ENCODE results near the gene PCSK4. TPM values are rescaled to one million over a fixed set of nuclear protein-coding genes. Genes with fewer than 3 reads are reported as not detected.

Gene PCSK4
- total and polyA plus RNA-seq, 2 of the 13 experiments (the other 11 are each of a cell fraction or from before 2014, with no cell fraction given) = 2.0 to 2.7 TPM

DNA sequence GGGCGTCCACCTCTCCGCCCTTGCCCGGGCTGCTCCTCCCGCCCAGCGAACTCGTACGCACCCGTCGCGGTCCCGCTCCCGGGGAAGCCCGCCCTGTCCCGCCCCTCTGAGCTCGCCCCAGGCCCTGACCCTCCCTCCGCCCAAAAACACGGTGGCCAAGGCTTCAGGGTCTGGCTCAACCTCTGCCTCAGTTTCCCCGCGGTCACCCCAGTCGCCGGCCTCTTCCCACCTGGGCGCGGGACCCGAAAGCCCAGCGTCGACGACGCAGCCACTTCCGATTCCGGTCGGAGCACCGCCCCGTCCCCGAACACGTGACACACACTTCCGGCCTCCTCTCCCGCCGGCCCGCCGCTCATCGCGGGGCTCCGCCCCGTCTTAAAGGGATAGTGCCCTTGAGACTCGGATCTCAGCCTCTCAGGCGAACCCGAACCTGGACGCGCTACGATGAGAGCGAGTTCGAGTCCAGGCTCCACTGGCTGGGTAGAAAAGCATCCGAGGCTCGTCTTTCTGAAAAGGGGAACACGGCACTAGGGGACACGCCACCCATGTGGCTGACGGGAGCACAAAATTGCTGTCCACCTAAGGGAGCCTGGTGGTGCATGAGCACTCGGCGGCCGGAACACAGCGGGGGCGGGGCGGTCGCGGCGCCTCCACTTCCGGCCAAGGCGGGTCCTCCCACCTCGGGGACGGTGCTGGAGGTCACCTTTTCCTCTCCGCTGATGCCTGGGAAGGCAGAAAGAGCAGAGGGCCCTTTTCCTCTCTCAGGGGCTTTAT, 11.0 kb downstream of the PCSK4 start, which contains the start of gene C19orf25 (continued):
- TF ChIP-seq FOXC1 (CRISPR knock-in tag; IDR thresholded peaks at IDR 0.05; ENCODE audit: borderline replicate concordance) (no peak; the same call in 1 of the 2 replicates), NONO (IDR thresholded peaks at IDR 0.05) (no peak), NONO (CRISPR knock-in tag; conservative IDR thresholded peaks at IDR 0.05) (peak; percentile 42), NCOA1 (CRISPR knock-in tag; IDR thresholded peaks at IDR 0.05) (no peak), REXO4 (CRISPR knock-in tag; IDR thresholded peaks at IDR 0.05; ENCODE audit: borderline replicate concordance) (no peak), MATR3 (CRISPR knock-in tag; IDR thresholded peaks at IDR 0.05) (no peak), SMC3 (IDR thresholded peaks at IDR 0.05; ENCODE audit: low read length) (no peak), RELA (CRISPR knock-in tag; IDR thresholded peaks at IDR 0.05) (no peak), ZNF879 (CRISPR knock-in tag; IDR thresholded peaks at IDR 0.05) (no peak), ZNF138 (CRISPR knock-in tag; IDR thresholded peaks at IDR 0.05; ENCODE audit: low read depth) (no peak), ZNF572 (CRISPR knock-in tag; IDR thresholded peaks at IDR 0.05) (peak; percentile 74; the same call in 1 of the 2 replicates), ZNF251 (CRISPR knock-in tag; IDR thresholded peaks at IDR 0.05) (no peak), ZNF33B (CRISPR knock-in tag; IDR thresholded peaks at IDR 0.05) (peak; percentile 51; the same call in 1 of the 2 replicates), GPN1 (CRISPR knock-in tag; IDR thresholded peaks at IDR 0.05; ENCODE audit: borderline replicate concordance) (no peak), ZNF350 (CRISPR knock-in tag; IDR thresholded peaks at IDR 0.05; ENCODE audit: borderline replicate concordance, low read depth) (peak; percentile 75; the same call in 1 of the 2 replicates), YY1 (IDR thresholded peaks at IDR 0.05; ENCODE audit: insufficient read depth, insufficient replicate concordance, low read depth, low read length) (peak; percentile 46), TGIF2 (CRISPR knock-in tag; IDR thresholded peaks at IDR 0.05) (peak; percentile 19; the same call in 1 of the 2 replicates)
- TF ChIP-seq, protein P1, sequence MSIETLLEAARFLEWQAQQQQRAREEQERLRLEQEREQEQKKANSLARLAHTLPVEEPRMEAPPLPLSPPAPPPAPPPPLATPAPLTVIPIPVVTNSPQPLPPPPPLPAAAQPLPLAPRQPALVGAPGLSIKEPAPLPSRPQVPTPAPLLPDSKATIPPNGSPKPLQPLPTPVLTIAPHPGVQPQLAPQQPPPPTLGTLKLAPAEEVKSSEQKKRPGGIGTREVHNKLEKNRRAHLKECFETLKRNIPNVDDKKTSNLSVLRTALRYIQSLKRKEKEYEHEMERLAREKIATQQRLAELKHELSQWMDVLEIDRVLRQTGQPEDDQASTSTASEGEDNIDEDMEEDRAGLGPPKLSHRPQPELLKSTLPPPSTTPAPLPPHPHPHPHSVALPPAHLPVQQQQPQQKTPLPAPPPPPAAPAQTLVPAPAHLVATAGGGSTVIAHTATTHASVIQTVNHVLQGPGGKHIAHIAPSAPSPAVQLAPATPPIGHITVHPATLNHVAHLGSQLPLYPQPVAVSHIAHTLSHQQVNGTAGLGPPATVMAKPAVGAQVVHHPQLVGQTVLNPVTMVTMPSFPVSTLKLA (IDR thresholded peaks at IDR 0.05) = peak; percentile 58
- TF ChIP-seq, protein P2, sequence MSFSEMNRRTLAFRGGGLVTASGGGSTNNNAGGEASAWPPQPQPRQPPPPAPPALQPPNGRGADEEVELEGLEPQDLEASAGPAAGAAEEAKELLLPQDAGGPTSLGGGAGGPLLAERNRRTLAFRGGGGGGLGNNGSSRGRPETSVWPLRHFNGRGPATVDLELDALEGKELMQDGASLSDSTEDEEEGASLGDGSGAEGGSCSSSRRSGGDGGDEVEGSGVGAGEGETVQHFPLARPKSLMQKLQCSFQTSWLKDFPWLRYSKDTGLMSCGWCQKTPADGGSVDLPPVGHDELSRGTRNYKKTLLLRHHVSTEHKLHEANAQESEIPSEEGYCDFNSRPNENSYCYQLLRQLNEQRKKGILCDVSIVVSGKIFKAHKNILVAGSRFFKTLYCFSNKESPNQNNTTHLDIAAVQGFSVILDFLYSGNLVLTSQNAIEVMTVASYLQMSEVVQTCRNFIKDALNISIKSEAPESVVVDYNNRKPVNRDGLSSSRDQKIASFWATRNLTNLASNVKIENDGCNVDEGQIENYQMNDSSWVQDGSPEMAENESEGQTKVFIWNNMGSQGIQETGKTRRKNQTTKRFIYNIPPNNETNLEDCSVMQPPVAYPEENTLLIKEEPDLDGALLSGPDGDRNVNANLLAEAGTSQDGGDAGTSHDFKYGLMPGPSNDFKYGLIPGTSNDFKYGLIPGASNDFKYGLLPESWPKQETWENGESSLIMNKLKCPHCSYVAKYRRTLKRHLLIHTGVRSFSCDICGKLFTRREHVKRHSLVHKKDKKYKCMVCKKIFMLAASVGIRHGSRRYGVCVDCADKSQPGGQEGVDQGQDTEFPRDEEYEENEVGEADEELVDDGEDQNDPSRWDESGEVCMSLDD (CRISPR knock-in tag; IDR thresholded peaks at IDR 0.05; ENCODE audit: borderline replicate concordance) = no peak
- TF ChIP-seq, protein P3, sequence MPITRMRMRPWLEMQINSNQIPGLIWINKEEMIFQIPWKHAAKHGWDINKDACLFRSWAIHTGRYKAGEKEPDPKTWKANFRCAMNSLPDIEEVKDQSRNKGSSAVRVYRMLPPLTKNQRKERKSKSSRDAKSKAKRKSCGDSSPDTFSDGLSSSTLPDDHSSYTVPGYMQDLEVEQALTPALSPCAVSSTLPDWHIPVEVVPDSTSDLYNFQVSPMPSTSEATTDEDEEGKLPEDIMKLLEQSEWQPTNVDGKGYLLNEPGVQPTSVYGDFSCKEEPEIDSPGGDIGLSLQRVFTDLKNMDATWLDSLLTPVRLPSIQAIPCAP (CRISPR knock-in tag; IDR thresholded peaks at IDR 0.05; ENCODE audit: low read depth) = no peak

All from HepG2 (cell line).